Immature natural killer cell (primary cell): ENCODE data around the gene NBAS. TPM values are rescaled to one million over a fixed set of nuclear protein-coding genes. Genes with fewer than 3 reads are reported as not detected.

ENCODE experiments used
- DNase-seq, 3 donors: peaks; one replicate each; pipeline ENCODE4 v3.0.0; 2022; ENCODE audit warnings: mixed read lengths in 1 of 3
- H3K27ac Mint-ChIP-seq, 6 donors: one replicate each; pipeline ENCODE4 v1.8.0; 2020; ENCODE audit warnings: mixed read lengths in 6 of 6, mild to moderate bottlenecking in 5 of 6, inconsistent platforms in 4 of 6, moderate library complexity in 3 of 6
- H3K27me3 Mint-ChIP-seq, 3 donors: one replicate each; pipeline ENCODE4 v1.8.0; 2020 to 2021; ENCODE audit warnings: low read depth in 3 of 3, mild to moderate bottlenecking in 3 of 3, mixed read lengths in 3 of 3, moderate library complexity in 3 of 3, inconsistent platforms in 1 of 3
- H3K36me3 Mint-ChIP-seq, 3 donors: one replicate each; pipeline ENCODE4 v1.8.0; 2020; ENCODE audit warnings: mixed read lengths in 3 of 3, inconsistent platforms in 2 of 3, mild to moderate bottlenecking in 2 of 3
- H3K4me1 Mint-ChIP-seq, 2 donors: one replicate each; pipeline ENCODE4 v1.8.0; 2020; ENCODE audit warnings: inconsistent platforms in 2 of 2, mild to moderate bottlenecking in 2 of 2, mixed read lengths in 2 of 2, moderate library complexity in 1 of 2
- H3K4me3 Mint-ChIP-seq, 5 donors: one replicate each; pipeline ENCODE4 v1.8.0; 2020; ENCODE audit warnings: mild to moderate bottlenecking in 5 of 5, mixed read lengths in 5 of 5, inconsistent platforms in 3 of 5, moderate library complexity in 3 of 5
- H3K9me3 Mint-ChIP-seq, 6 donors: one replicate each; pipeline ENCODE4 v1.8.0; 2020; ENCODE audit warnings: mild to moderate bottlenecking in 6 of 6, mixed read lengths in 6 of 6, inconsistent platforms in 4 of 6, moderate library complexity in 3 of 6
- polyA plus RNA-seq, 3 donors: library from polyadenylated mRNA; unstranded; fragments of 300-500 nt; fragmentation: Illumina TruSeq; gene quantifications; one replicate each; pipeline ENCODE4 v1.2.3, GENCODE V29; 2021

The NBAS gene
- polyA plus RNA-seq, 3 donors from 2014 or later, result 10.8 to 21.0 (median 11.6) TPM

DNA sequence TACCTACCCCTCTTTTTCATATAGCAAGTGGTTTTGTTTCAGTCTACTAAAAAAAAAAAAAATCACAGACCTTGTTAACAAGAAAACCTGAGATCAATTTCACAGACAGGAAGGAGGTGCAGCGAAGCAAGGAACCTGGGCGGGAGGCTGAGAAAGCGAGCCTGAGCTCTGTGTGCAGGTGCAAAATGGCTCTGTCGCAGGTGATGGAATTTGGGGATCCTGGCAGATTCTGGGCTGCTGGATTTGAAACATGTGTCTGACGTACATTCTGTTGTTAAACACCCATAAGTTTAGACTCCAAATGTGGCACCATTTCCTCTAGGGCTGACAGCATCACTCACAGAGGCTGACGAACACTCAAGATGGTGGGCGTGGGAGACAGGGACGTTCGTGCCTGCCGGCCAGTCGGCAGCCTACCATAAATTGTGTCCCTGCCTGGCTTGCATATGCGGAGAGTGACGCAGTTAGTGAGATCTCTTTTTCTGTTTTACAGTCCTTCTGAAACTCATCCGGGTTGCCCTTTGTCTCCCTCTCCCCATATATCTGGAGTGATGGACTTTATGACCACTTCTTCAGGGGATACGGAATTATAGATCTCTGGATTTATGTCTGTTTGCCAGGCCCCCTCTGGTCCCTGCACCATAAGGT lies 21.7 kb upstream of the NBAS start:
- Mint-ChIP-seq H3K36me3 (no peaks in the 10 kb centered on the region), H3K4me3 (no peak overlapping the region), H3K27ac (no peak overlapping the region), H3K27me3 (peaks cover 2 to 5% (median 5%) of the 10 kb centered on the region in 3 donors), H3K4me1 (no peaks in the 10 kb centered on the region), H3K9me3 (no peaks in the 10 kb centered on the region)
- no peak for DNase-seq

DNA sequence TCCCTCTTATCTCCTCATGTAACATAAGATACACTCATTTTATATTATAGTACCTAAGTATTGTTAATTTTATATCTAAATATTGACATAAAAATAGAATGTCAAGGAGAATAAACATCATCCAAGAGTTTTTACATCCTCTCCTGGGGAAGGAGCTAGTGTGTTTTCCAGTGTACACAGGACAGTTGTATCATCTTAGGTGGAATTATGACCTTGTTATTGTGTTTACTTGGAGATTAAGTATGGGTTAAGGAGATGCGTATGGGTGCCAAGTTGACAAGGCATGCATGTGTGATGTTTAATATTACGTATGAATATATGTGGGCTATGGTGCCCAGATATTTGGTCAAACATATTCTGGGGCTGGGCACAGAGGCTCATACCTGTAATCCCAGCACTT lies 19.3 kb upstream of the NBAS start:
- H3K27ac Mint-ChIP-seq, result no peak overlapping the region
- H3K4me1 Mint-ChIP-seq, result no peaks in the 10 kb centered on the region
- H3K36me3 Mint-ChIP-seq, result no peaks in the 10 kb centered on the region
- H3K27me3 Mint-ChIP-seq, result peaks cover 0 to 7% (median 5%) of the 10 kb centered on the region in 3 donors
- no peak overlapping the region for H3K4me3 Mint-ChIP-seq
- H3K9me3 Mint-ChIP-seq, result no peaks in the 10 kb centered on the region
- DNase-seq, result no peak

DNA sequence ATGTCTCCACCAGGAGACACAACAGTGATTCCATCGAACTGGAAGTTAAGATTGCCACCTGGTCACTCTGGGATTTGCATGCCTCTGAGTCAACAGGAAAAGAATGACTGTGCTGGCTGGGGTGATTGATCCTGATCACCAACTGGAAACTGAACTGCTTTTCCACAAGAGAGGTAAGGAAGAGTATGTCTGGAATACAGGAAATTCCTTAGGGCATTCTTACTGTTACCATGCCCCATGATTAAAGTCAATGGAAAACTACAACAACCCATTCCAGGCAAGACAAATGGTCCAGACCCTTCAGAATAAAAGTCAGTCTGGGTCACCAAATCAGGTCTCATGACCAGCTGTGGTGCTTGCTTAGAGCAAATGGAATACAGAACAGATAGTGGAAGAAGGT lies 18.5 kb upstream of the NBAS start:
- no peak overlapping the region for H3K27ac Mint-ChIP-seq
- no peak overlapping the region for H3K4me3 Mint-ChIP-seq
- H3K27me3 Mint-ChIP-seq, result peaks cover 0 to 10% (median 0%) of the 10 kb centered on the region in 3 donors
- no peaks in the 10 kb centered on the region for H3K36me3 Mint-ChIP-seq
- no peak for DNase-seq
- H3K9me3 Mint-ChIP-seq, result no peaks in the 10 kb centered on the region
- no peaks in the 10 kb centered on the region for H3K4me1 Mint-ChIP-seq

DNA sequence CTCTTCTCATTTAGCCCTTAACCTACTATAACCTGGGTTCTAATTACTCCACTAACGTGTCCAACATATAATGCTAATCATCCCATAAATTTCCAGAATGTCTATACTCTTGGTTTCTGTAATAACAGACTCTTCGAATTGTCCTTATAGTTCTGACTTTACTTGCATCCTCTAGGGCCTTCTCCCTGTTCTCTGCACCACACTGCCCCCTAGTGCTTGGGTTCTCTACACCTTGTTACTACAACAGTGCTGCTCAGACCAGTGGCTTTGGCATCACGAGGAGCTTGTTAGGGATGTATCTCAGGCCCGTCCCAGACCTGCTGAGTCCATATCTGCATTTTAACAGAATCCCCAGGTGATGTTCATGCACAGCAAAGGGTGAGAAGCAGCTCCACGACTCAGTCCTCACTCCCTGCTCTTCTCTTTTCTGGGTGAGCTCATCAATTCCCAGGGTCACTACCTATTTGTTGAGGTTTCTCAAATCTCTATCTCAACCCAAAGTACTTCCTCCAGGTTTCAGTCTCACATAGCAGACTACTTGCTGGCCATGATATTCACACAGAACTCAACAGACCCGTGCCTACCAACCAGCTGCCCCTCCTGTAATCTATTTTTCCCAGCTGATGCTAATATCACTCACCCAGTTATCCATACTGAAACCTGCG lies 16.1 kb upstream of the NBAS start:
- Mint-ChIP-seq H3K9me3 (no peaks in the 10 kb centered on the region), H3K4me3 (no peak overlapping the region), H3K27me3 (peaks cover 0 to 10% (median 2%) of the 10 kb centered on the region in 3 donors), H3K27ac (no peak overlapping the region), H3K36me3 (no peaks in the 10 kb centered on the region), H3K4me1 (no peaks in the 10 kb centered on the region)
- DNase-seq, result peak; percentile 59 to 74 (median 64)

DNA sequence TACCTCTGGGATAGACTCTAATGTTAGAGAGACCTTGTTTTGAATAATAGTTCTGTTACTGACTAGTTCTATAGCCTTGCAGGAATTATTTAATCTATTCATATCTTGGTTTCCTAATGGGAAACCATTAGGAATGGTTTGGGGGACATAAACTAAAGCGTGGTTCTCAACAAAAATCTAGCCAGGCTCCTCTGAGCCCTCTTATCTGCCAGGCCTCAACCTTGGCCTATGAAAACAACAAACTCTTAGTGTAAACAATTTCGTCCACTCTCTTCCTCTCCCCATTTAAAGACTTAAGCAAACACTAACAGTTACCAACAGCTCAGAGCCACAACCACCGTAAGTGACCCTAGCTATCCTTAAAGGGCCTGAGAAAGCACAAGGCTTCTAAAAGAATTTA lies 10.6 kb upstream of the NBAS start:
- Mint-ChIP-seq H3K36me3 (no peaks in the 10 kb centered on the region), H3K27me3 (peaks cover 0 to 11% (median 6%) of the 10 kb centered on the region in 3 donors), H3K4me1 (no peaks in the 10 kb centered on the region), H3K9me3 (no peaks in the 10 kb centered on the region), H3K27ac (no peak overlapping the region), H3K4me3 (no peak overlapping the region)
- DNase-seq, result no peak

DNA sequence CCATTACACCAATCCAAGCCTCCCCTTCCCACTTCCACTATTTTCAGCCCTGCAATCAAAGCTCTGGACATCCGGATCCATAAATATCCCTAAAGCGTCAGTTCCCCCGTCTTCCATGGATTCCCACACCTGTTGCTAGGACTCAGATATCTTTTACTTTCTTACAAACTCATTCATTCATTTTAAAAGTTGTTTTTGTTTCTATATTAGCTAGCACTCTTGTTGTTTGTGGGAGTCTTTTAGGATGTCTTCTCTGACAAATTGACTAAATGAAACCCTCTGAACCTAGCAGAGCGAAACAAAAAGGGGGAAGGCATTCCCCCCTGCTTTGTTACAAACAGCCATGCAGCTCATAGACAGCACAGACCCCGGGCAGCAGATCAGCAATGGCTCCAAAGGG lies 9.0 kb upstream of the NBAS start:
- no peaks in the 10 kb centered on the region for H3K9me3 Mint-ChIP-seq
- H3K4me1 Mint-ChIP-seq, result no peaks in the 10 kb centered on the region
- no peak overlapping the region for H3K4me3 Mint-ChIP-seq
- H3K27ac Mint-ChIP-seq, result no peak overlapping the region
- H3K27me3 Mint-ChIP-seq, result peaks cover 2 to 6% (median 6%) of the 10 kb centered on the region in 3 donors
- H3K36me3 Mint-ChIP-seq, result no peaks in the 10 kb centered on the region
- no peak for DNase-seq

DNA sequence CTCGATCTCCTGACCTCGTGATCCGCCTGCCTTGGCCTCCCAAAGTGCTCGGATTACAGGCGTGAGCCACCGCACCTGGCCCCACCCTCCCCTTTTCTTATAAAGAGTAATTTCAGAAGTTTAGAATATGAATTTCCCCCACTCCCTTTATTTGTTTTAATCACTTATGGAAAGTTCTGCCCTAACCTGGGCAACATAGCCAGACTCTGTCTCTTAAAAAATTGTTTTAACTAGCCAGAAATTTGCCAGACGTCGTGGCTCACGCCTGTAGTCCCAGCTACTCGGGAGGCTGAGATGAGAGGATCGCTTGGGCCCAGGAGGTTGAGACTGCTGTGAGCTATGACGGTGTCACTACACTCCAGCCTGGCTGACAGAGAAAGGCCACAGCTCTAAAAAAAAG lies 7.7 kb upstream of the NBAS start:
- no peak overlapping the region for H3K4me3 Mint-ChIP-seq
- DNase-seq, result no peak
- H3K9me3 Mint-ChIP-seq, result no peaks in the 10 kb centered on the region
- no peak overlapping the region for H3K27ac Mint-ChIP-seq
- no peaks in the 10 kb centered on the region for H3K4me1 Mint-ChIP-seq
- H3K36me3 Mint-ChIP-seq, result no peaks in the 10 kb centered on the region
- H3K27me3 Mint-ChIP-seq, result peaks cover 2 to 9% (median 9%) of the 10 kb centered on the region in 3 donors

DNA sequence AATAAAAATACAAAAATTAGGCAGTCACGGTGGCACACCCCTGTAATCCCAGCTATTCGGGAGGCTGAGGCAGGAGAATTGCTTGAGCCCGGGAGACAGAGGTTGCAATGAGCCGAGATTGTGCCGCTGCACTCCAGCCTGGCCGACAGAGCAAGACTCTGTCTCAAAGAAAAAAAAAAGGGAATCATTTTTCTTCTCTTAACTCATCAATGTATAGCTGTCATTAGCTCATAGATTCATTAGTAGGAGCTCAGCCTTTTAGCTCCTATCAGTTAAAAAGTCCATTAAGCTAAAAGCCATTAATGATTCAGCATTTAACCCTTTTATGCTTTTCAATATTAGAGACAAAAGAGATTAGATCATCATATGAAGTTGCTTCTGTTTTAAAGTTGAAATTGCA lies 5.8 kb upstream of the NBAS start:
- H3K27ac Mint-ChIP-seq, result no peak overlapping the region
- no peak overlapping the region for H3K4me3 Mint-ChIP-seq

DNA sequence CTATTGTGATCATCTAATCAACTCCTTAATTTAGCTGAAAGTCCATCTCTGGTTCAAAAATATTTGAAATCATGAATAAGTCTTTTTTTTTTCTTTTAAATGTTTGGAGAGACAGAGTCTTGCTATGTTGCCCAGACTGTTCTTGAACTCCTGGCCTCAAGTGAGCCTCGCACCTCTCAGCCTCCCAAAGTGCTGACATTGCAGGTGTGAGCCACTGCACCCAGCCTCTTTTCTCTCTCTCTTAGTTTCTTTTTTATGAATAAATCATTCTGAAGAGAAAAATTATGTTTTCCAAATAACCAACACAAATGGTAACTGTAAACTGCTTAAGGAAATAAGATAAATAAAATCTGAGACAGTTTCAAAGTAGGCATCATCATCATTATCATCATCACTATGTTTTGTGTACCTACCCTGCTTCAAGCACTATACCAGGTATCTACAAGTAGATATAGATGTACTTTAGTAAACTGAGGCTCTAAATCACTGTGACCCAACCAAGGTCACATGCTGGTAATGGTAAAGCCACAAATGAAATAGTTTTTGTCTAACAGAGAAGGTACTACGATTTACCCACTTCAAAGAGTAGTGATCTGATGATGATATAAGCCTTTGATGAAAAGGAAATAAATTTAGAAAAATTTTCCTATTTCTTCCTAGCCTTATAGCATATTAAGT lies 5.0 kb upstream of the NBAS start:
- Mint-ChIP-seq H3K4me3 (no peak overlapping the region), H3K4me1 (peaks cover 13 to 21% of the 10 kb centered on the region in 2 donors), H3K9me3 (no peaks in the 10 kb centered on the region), H3K27me3 (peaks cover 2 to 14% (median 12%) of the 10 kb centered on the region in 3 donors), H3K27ac (no peak overlapping the region), H3K36me3 (no peaks in the 10 kb centered on the region)
- no peak for DNase-seq

More for the DNA sequence above, 5.8 kb upstream of the NBAS start:
- no peaks in the 10 kb centered on the region for H3K36me3 Mint-ChIP-seq
- no peaks in the 10 kb centered on the region for H3K9me3 Mint-ChIP-seq
- DNase-seq, result no peak
- H3K27me3 Mint-ChIP-seq, result peaks cover 2 to 9% (median 7%) of the 10 kb centered on the region in 3 donors
- peaks cover 5 to 13% of the 10 kb centered on the region in 2 donors for H3K4me1 Mint-ChIP-seq

DNA sequence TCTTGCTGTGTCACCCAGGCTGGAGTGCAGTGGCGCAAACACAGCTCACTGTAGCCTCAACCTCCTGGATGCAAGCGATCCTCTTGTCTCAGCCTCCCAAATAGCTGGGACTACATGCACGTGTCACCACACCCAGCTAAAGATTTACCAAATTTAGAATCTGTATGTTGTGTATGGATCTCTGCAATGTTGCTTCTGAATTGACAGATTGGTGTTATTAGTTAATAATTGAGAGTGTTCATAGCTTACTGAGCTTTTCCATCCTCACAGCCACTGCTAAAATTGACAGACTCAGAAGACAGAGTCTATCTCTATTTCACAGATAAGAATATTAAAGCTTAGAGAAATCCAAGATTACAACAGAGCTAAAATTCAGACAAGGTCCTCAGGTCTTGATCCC lies 4.3 kb upstream of the NBAS start:
- no peak overlapping the region for H3K27ac Mint-ChIP-seq
- peaks cover 18 to 26% of the 10 kb centered on the region in 2 donors for H3K4me1 Mint-ChIP-seq
- H3K9me3 Mint-ChIP-seq, result no peaks in the 10 kb centered on the region
- DNase-seq, result no peak
- H3K36me3 Mint-ChIP-seq, result no peaks in the 10 kb centered on the region
- peaks cover 9 to 20% (median 19%) of the 10 kb centered on the region in 3 donors for H3K27me3 Mint-ChIP-seq
- no peak overlapping the region for H3K4me3 Mint-ChIP-seq

DNA sequence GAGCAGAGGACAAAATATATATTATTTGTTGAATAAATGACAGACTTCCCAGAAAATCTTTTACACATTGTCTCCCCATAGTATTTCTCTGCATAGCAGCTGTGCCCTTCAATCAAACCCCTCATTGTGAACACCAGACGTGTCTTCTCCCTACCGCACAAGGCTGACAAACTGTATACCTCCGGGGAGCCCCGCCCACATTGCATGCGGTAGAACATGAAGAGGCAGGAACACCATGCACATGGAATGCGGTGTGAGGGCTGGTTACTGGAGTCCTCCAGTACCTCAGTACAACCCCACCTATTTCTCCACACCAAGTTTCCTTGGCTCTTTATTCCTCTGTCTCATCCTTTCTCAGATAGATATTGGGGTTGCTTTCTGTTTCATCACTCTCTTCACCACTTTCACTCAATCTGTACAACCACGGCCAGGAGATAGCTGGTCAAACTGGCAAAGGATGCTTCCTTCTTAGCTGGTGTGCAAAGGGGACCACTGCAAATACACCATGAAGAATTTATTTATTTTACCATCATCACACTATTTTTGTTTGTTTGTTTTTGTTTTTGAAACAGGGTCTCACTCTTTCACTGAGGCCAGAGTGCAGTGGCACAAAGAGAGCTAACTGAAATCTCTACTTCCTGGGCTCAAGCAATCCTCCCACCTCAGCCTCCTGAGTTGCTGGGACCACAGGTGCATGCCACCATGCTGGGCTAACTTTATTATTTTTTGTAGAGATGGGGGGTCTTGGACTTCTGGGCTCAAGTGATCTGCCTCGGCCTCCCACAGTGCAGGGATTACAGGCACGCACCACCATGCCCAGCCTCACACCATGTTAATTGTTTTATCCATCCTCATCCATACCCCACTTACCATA lies 2.3 kb upstream of the NBAS start:
- Mint-ChIP-seq H3K27ac (peak overlapping the region in 1 of 6 donors; percentile 31), H3K27me3 (peaks cover 9 to 21% (median 17%) of the 10 kb centered on the region in 3 donors), H3K4me1 (peaks cover 33 to 42% of the 10 kb centered on the region in 2 donors), H3K4me3 (peak overlapping the region in 2 of 5 donors; percentile 26 to 65), H3K9me3 (no peaks in the 10 kb centered on the region), H3K36me3 (no peaks in the 10 kb centered on the region)
- DNase-seq, result no peak

DNA sequence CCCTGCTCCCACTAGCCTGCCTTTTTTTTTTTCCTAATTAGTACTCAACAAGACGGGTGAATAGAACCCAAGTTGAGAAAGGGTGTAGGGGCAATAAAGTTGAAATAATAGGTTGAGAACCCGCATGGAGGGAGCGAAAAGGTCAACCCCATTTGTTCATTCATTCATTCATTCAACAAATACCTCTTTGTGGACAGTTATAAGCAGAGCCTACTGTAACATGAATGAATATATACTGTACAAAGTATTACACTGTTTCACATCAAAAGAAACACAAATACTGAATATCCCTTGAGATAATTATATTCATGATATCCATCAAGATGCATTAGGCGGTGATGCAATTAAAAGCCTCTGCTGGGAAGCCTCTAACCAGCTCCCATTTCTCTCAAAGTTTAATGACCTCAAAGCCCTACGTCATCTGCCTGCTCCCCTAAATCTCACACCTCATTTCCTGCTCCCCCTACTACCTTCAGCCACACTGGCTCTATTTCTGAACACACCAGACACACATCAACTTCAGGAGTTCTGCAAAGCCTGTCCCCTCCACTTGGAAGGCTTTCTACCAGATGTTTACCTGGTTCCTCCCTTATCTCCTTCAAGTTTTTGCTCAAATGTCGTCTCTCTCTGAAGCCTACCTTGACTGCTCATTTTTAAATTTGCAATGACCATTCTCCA lies 1.4 kb upstream of the NBAS start:
- H3K4me3 Mint-ChIP-seq, result peak overlapping the region; percentile 99 to 100 (median 99)
- no peaks in the 10 kb centered on the region for H3K36me3 Mint-ChIP-seq
- peaks cover 9 to 19% (median 17%) of the 10 kb centered on the region in 3 donors for H3K27me3 Mint-ChIP-seq
- H3K9me3 Mint-ChIP-seq, result no peaks in the 10 kb centered on the region
- H3K4me1 Mint-ChIP-seq, result peaks cover 35 to 42% of the 10 kb centered on the region in 2 donors
- H3K27ac Mint-ChIP-seq, result peak overlapping the region in 2 of 6 donors; percentile 36 to 80
- no peak for DNase-seq
